Aorta (tissue), 5 donors: ENCODE data around the gene TMOD1. TPM values are rescaled to one million over a fixed set of nuclear protein-coding genes. Genes with fewer than 3 reads are reported as not detected.

Experiments used
- ATAC-seq: fragments of 200-7000 bp; cut with Tn5 transposase; one replicate; pipeline ENCODE4 v1.9.1; 2022; ENCODE audit warnings: moderate library complexity; ENCODE audit not compliant: low FRiP score
- DNase-seq, 2 donors: peaks; one replicate each; pipeline ENCODE4 v3.0.0-alpha.2; 2020
- H3K27ac ChIP-seq, 2 donors: one replicate each; pipeline ENCODE4 v1.5.1; 2013; ENCODE audit warnings: low read length in 2 of 2, mild to moderate bottlenecking in 2 of 2, moderate library complexity in 2 of 2, control low read depth in 1 of 2, inconsistent platforms in 1 of 2, low read depth in 1 of 2
- H3K27me3 ChIP-seq, 2 donors: one replicate each; pipeline ENCODE4 v1.6.1; 2013; ENCODE audit warnings: control low read depth in 1 of 2, low read length in 1 of 2, mild to moderate bottlenecking in 1 of 2, moderate library complexity in 1 of 2; ENCODE audit not compliant: insufficient read depth in 2 of 2, control insufficient read depth in 1 of 2
- H3K36me3 ChIP-seq, 2 donors: one replicate each; pipeline ENCODE4 v1.6.1; 2013; ENCODE audit warnings: control low read depth in 1 of 2, low read length in 1 of 2, mild to moderate bottlenecking in 1 of 2; ENCODE audit not compliant: insufficient read depth in 2 of 2, control insufficient read depth in 1 of 2
- H3K4me1 ChIP-seq, 2 donors: one replicate each; pipeline ENCODE4 v1.6.1; 2013; ENCODE audit warnings: low read length in 2 of 2, control low read depth in 1 of 2, mild to moderate bottlenecking in 1 of 2, moderate library complexity in 1 of 2; ENCODE audit not compliant: insufficient read depth in 2 of 2, control insufficient read depth in 1 of 2
- H3K4me3 ChIP-seq, 2 donors: one replicate each; pipeline ENCODE4 v1.5.1; 2013; ENCODE audit warnings: low read length in 2 of 2, control low read depth in 1 of 2, mild to moderate bottlenecking in 1 of 2
- H3K9me3 ChIP-seq: one replicate; pipeline ENCODE4 v1.6.1; 2013; ENCODE audit warnings: mild to moderate bottlenecking, low read length; ENCODE audit not compliant: control insufficient read depth
- WGBS, 2 donors: extraction: QIAGEN DNeasy Blood & Tissue Kit; methylation state at CpG; one replicate each; pipeline ENCODE4 v1.1.7; 2013; 5-methylcytosine and 5-hydroxymethylcytosine counted together
- intact Hi-C, 2 donors: fragments of 100-400 bp; cut with DNase I; formaldehyde crosslinking; loops; one replicate each; pipeline versions ENCODE4 v1.14.2 to v1.15.0; 2022
- polyA plus RNA-seq, 2 donors: library from polyadenylated mRNA; stranded (reverse); fragments of 200-250 nt; gene quantifications; one replicate each; pipeline ENCODE4 v1.2.3, GENCODE V29; 2013
- total RNA-seq, 2 donors: library from RNA; stranded (reverse); fragmentation: NEBNext Ultra II Directional; extraction: Animal tissue kit (Norgen Biotek cat#: 25700); gene quantifications; one replicate each; pipeline ENCODE4 v1.2.1, GENCODE V29; 2021
- donor health status: healthy with polysubstance abuse.
- donor health status: Bipolar disorder and iron deficiency.
- donor health status: DM: no; HTN: no; CAD: no.
- donor health status: DM: no; HTN: no; CAD: no.
- donor health status: DM: yes; HTN: yes; CAD: no.

Gene TMOD1
- total and polyA plus RNA-seq, 4 donors, result 24.5 to 102 (median 41.4) TPM

- DNase-seq (no peak), ATAC-seq (no peak)
- intact Hi-C loops, result no loop called here
- WGBS, 2 donors, result 90 to 93% methylated on average over 3 of the region's 3 CpGs
- Histone ChIP-seq H3K27ac (no peak overlapping the region), H3K9me3 (no peaks in the 10 kb centered on the region), H3K4me3 (no peak overlapping the region), H3K4me1 (peaks cover 0 to 3% of the 10 kb centered on the region in 2 donors), H3K36me3 (peaks cover 7% of the 10 kb centered on the region in 2 donors), H3K27me3 (no peaks in the 10 kb centered on the region)
Observed at GRCh38 chr9:97628668-97629067, 127.2 kb downstream of the TMOD1 start.

- no peak for ATAC-seq
Observed at GRCh38 chr9:97629156-97629555, 127.7 kb downstream of the TMOD1 start.

DNA sequence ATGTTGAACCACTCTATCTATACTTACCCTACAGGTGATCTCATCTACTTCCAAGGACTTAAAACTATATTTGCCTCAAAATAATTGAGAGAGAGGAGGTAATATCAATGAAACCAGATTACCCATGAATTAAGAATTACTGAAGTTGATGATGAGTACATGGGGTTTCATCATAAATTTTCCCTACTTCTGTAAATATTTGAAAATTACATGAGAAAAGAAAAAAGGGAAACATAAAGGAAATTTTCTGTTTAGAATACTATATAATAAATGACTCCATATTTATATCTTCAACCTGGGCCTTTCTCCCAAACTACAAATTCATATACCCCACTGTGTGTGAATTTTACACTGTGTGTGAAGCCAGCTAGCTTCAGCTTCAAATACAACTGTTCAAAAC lies 129.1 kb downstream of the TMOD1 start:
- H3K4me3 ChIP-seq, result no peak overlapping the region
- no peaks in the 10 kb centered on the region for H3K27me3 ChIP-seq
- H3K4me1 ChIP-seq, result peaks cover 0 to 6% of the 10 kb centered on the region in 2 donors
- intact Hi-C loops, result no loop called here
- H3K36me3 ChIP-seq, result peaks cover 0 to 1% of the 10 kb centered on the region in 2 donors
- no peak for ATAC-seq
- no peak for DNase-seq
- H3K27ac ChIP-seq, result no peak overlapping the region
- H3K9me3 ChIP-seq, result no peaks in the 10 kb centered on the region

More at GRCh38 chr9:97629156-97629555, 127.7 kb downstream of the TMOD1 start:
- Histone ChIP-seq H3K27me3 (no peaks in the 10 kb centered on the region), H3K4me1 (peaks cover 0 to 3% of the 10 kb centered on the region in 2 donors), H3K9me3 (no peaks in the 10 kb centered on the region), H3K36me3 (peaks cover 3 to 5% of the 10 kb centered on the region in 2 donors), H3K4me3 (no peak overlapping the region), H3K27ac (no peak overlapping the region)
- intact Hi-C loops, result no loop called here
- DNase-seq, result no peak

GRCh38 chr9:97632248-97632984 lies 130.9 kb downstream of the TMOD1 start:
- Histone ChIP-seq H3K27me3 (no peaks in the 10 kb centered on the region), H3K27ac (peak overlapping the region; percentile 95 to 96), H3K36me3 (no peaks in the 10 kb centered on the region), H3K4me1 (peaks cover 0 to 13% of the 10 kb centered on the region in 2 donors), H3K9me3 (no peaks in the 10 kb centered on the region), H3K4me3 (peak overlapping the region; percentile 52 to 61)
- WGBS, 2 donors, result 0 to 1% methylated on average over 27 of the region's 27 CpGs
- ATAC-seq (peak; percentile 36), DNase-seq (peak; percentile 65 to 84)
- intact Hi-C loops, result no loop called here

GRCh38 chr9:97632985-97633858 lies 131.8 kb downstream of the TMOD1 start, which contains the start of the genes NCBP1 and TSTD2:
TSS of gene NCBP1 (plus strand) at chr9:97633821. CDS start at chr9:97633882, 61 bp downstream.
TSS of gene TSTD2 (minus strand) at chr9:97633368. CDS start at chr9:97627562, 5,806 bp downstream.
- DNase-seq, result peak; percentile 98 to 99
- peak within 1 kb of the TSS; percentile 95 to 96 for H3K27ac ChIP-seq
- peak; percentile 98 for ATAC-seq
- H3K4me3 ChIP-seq, result peak within 1 kb of the TSS; percentile 61 to 94
- H3K27me3 ChIP-seq, result no peaks in the 10 kb centered on the region
- WGBS, 2 donors, result 0% methylated on average over 72 to 83 of the region's 83 CpGs
- H3K36me3 ChIP-seq, result no peaks in the 10 kb centered on the region
- H3K4me1 ChIP-seq, result peaks cover 0 to 10% of the 10 kb centered on the region in 2 donors
- H3K9me3 ChIP-seq, result no peaks in the 10 kb centered on the region
- intact Hi-C loops, result no loop called here

DNA sequence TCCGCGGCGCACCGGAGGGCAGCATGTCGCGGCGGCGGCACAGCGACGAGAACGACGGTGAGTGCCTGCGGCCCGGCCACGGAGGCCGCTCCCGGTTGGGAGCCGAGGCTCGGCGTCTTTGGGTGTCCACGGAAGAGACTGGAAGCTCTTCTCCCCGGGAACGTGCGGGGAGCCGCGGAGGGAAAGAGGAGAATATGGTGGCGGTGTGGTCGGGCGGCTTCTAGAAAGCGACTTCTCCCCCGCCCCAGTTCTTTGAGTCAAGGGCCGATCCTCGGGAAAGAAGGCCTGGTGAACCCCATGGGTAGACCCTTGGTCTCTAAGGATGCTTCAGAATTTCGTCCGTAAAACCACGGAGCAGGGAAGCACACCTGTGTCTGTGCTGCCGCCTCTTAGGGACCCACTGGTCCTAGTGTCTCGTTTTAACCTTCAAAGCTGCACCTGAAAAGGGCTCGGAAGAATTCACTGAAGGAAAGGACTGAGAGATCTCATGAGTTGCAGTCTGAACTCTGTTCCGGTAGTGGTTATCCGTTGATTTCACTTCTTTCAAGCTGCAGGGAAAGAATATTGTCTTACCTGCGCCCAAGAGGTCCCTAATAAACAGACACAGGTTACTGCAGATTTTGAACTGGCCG lies 132.5 kb downstream of the TMOD1 start:
- no peak for DNase-seq
- ATAC-seq, result no peak
- no peaks in the 10 kb centered on the region for H3K9me3 ChIP-seq
- H3K4me3 ChIP-seq, result peak overlapping the region; percentile 4 to 94
- peak overlapping the region; percentile 40 to 95 for H3K27ac ChIP-seq
- H3K4me1 ChIP-seq, result peaks cover 0 to 10% of the 10 kb centered on the region in 2 donors
- no peaks in the 10 kb centered on the region for H3K36me3 ChIP-seq
- WGBS, 2 donors, result 0% methylated on average over 43 of the region's 43 CpGs
- intact Hi-C loops, result no loop called here
- H3K27me3 ChIP-seq, result no peaks in the 10 kb centered on the region

GRCh38 chr9:97635026-97635425 lies 133.6 kb downstream of the TMOD1 start:
- 74 to 79% methylated on average over 7 of the region's 7 CpGs for WGBS, 2 donors
- intact Hi-C loops, result no loop called here
- no peak for DNase-seq
- Histone ChIP-seq H3K4me1 (peaks cover 0 to 10% of the 10 kb centered on the region in 2 donors), H3K9me3 (no peaks in the 10 kb centered on the region), H3K27me3 (no peaks in the 10 kb centered on the region), H3K4me3 (no peak overlapping the region), H3K36me3 (no peaks in the 10 kb centered on the region), H3K27ac (no peak overlapping the region)
- no peak for ATAC-seq

DNA sequence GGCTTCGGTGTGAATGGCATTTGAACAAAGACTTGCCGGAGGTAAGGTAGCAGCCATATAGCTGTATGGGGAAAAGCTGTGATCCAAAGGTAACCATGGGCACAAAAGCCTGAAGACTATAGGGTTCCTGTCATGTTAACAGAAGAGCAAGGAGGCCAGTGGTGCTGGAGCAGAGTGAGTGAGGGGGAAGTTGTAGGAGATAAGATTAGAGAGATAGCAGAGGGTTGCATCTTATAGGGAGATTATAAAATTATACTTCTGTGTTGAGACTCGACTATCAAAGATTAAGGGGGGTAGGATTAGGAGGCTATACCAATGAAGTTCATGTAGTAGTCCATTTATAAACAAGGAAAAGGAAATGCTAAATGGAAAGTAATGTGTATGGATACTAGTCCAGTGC lies 135.4 kb downstream of the TMOD1 start:
- no peak for ATAC-seq
- intact Hi-C loops, result no loop called here
- H3K4me3 ChIP-seq, result no peak overlapping the region
- no peak overlapping the region for H3K27ac ChIP-seq
- no peak for DNase-seq
- peaks cover 0 to 10% of the 10 kb centered on the region in 2 donors for H3K4me1 ChIP-seq
- no peaks in the 10 kb centered on the region for H3K9me3 ChIP-seq
- H3K27me3 ChIP-seq, result no peaks in the 10 kb centered on the region
- no peaks in the 10 kb centered on the region for H3K36me3 ChIP-seq
- 74 to 76% methylated on average over 3 of the region's 3 CpGs for WGBS, 2 donors
